22Rv1 (cell line): ENCODE results near the gene GPC6.

Experiments
- ZFX ChIP-seq: fragments of 450-650 bp; IDR thresholded peaks from 2 replicates; pipeline ENCODE4 v1.6.1; 2017; ENCODE audit warnings: antibody characterized with exemption, borderline replicate concordance
- TF ChIP-seq, protein P1 (sequence below): fragments of 450-650 bp; IDR thresholded peaks from 2 replicates; pipeline ENCODE4 v1.5.1; 2017; ENCODE audit warnings: mild to moderate bottlenecking

GRCh38 chr13:93199856-93200255, 26.8 kb upstream of the GPC6 start:
- TF ChIP-seq, protein P1, sequence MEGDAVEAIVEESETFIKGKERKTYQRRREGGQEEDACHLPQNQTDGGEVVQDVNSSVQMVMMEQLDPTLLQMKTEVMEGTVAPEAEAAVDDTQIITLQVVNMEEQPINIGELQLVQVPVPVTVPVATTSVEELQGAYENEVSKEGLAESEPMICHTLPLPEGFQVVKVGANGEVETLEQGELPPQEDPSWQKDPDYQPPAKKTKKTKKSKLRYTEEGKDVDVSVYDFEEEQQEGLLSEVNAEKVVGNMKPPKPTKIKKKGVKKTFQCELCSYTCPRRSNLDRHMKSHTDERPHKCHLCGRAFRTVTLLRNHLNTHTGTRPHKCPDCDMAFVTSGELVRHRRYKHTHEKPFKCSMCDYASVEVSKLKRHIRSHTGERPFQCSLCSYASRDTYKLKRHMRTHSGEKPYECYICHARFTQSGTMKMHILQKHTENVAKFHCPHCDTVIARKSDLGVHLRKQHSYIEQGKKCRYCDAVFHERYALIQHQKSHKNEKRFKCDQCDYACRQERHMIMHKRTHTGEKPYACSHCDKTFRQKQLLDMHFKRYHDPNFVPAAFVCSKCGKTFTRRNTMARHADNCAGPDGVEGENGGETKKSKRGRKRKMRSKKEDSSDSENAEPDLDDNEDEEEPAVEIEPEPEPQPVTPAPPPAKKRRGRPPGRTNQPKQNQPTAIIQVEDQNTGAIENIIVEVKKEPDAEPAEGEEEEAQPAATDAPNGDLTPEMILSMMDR = no peak
- no peak for TF ChIP-seq ZFX
